Measurements from ENCODE around the gene ELK4.

ELK4 gene

GRCh38 chr1:205581321-205581980 is 50.4 kb downstream of the ELK4 start:
- no peaks in the 10 kb centered on the region for H3K36me3 ChIP-seq (ENCODE audit: control insufficient read depth, insufficient read depth, low read length)
- H3K4me3 ChIP-seq (ENCODE audit: low read length), result no peak overlapping the region
- no peaks in the 10 kb centered on the region for H3K9me3 ChIP-seq (ENCODE audit: control insufficient read depth, low read length)
- no peaks in the 10 kb centered on the region for H3K27me3 ChIP-seq (ENCODE audit: control insufficient read depth, insufficient read depth, low read length)
- H3K9ac ChIP-seq (ENCODE audit: low read length), result no peak overlapping the region
- H3K4me1 ChIP-seq (ENCODE audit: control insufficient read depth, insufficient read depth, low read length), result peaks cover 36% of the 10 kb centered on the region

GRCh38 chr1:205580923-205581180 is 51.0 kb downstream of the ELK4 start:
- Histone ChIP-seq H3K9me3 (ENCODE audit: control insufficient read depth, low read length) (no peaks in the 10 kb centered on the region), H3K36me3 (ENCODE audit: control insufficient read depth, insufficient read depth, low read length) (no peaks in the 10 kb centered on the region), H3K27me3 (ENCODE audit: control insufficient read depth, insufficient read depth, low read length) (no peaks in the 10 kb centered on the region), H3K9ac (ENCODE audit: low read length) (no peak overlapping the region), H3K4me3 (ENCODE audit: low read length) (no peak overlapping the region), H3K4me1 (ENCODE audit: control insufficient read depth, insufficient read depth, low read length) (peaks cover 40% of the 10 kb centered on the region)

GRCh38 chr1:205580140-205580922 is 51.5 kb downstream of the ELK4 start:
- no peaks in the 10 kb centered on the region for H3K9me3 ChIP-seq (ENCODE audit: control insufficient read depth, low read length)
- no peak overlapping the region for H3K9ac ChIP-seq (ENCODE audit: low read length)
- no peaks in the 10 kb centered on the region for H3K27me3 ChIP-seq (ENCODE audit: control insufficient read depth, insufficient read depth, low read length)
- H3K4me1 ChIP-seq (ENCODE audit: control insufficient read depth, insufficient read depth, low read length), result peaks cover 40% of the 10 kb centered on the region
- H3K36me3 ChIP-seq (ENCODE audit: control insufficient read depth, insufficient read depth, low read length), result no peaks in the 10 kb centered on the region
- H3K4me3 ChIP-seq (ENCODE audit: low read length), result no peak overlapping the region

GRCh38 chr1:205579711-205580110 is 52.1 kb downstream of the ELK4 start:
- Histone ChIP-seq H3K36me3 (ENCODE audit: control insufficient read depth, insufficient read depth, low read length) (no peaks in the 10 kb centered on the region), H3K9ac (ENCODE audit: low read length) (no peak overlapping the region), H3K9me3 (ENCODE audit: control insufficient read depth, low read length) (no peaks in the 10 kb centered on the region), H3K4me3 (ENCODE audit: low read length) (no peak overlapping the region), H3K4me1 (ENCODE audit: control insufficient read depth, insufficient read depth, low read length) (peaks cover 37% of the 10 kb centered on the region), H3K27me3 (ENCODE audit: control insufficient read depth, insufficient read depth, low read length) (peaks cover 4% of the 10 kb centered on the region)

DNA sequence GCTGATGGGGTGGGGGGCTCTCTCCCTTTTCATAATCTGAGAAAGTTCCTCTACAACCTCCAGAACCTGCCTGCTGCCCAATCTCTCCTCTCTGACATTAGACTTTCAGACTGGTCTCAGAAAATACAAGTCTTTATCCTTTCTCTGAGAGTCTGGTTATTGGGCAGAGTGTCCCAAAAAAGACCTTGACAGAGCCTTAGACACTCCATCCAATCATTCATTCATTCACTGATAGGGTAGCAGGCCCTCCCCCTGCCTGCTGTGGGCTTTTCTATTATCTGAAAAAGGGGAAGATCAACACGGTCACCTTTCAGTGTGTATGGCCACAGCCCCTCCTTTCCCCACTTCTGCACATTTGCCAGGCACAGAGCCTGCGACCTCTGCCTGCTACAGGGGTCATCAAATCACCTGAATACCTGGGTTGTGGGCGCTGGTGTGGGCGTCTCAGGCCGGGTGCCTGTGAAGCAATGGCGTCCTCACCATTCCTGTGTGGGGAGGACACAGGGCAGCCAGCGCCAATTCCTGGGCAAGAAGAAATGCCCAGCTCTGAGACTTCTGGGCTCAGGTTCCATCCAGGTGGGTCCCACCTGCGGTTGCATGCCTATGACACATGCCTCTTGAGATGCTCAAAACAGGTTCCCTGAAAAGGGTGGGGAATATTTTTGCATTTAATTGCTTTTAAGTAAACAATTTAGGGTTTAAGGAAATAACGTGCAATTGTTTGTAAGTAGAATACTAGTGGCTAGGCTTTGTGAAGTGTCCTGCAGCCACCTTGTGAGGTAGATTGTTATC is 52.8 kb downstream of the ELK4 start:
- no peak overlapping the region for H3K9ac ChIP-seq (ENCODE audit: low read length)
- no peak overlapping the region for H3K4me3 ChIP-seq (ENCODE audit: low read length)
- H3K27me3 ChIP-seq (ENCODE audit: control insufficient read depth, insufficient read depth, low read length), result peaks cover 4% of the 10 kb centered on the region
- peaks cover 36% of the 10 kb centered on the region for H3K4me1 ChIP-seq (ENCODE audit: control insufficient read depth, insufficient read depth, low read length)
- no peaks in the 10 kb centered on the region for H3K9me3 ChIP-seq (ENCODE audit: control insufficient read depth, low read length)
- no peaks in the 10 kb centered on the region for H3K36me3 ChIP-seq (ENCODE audit: control insufficient read depth, insufficient read depth, low read length)

DNA sequence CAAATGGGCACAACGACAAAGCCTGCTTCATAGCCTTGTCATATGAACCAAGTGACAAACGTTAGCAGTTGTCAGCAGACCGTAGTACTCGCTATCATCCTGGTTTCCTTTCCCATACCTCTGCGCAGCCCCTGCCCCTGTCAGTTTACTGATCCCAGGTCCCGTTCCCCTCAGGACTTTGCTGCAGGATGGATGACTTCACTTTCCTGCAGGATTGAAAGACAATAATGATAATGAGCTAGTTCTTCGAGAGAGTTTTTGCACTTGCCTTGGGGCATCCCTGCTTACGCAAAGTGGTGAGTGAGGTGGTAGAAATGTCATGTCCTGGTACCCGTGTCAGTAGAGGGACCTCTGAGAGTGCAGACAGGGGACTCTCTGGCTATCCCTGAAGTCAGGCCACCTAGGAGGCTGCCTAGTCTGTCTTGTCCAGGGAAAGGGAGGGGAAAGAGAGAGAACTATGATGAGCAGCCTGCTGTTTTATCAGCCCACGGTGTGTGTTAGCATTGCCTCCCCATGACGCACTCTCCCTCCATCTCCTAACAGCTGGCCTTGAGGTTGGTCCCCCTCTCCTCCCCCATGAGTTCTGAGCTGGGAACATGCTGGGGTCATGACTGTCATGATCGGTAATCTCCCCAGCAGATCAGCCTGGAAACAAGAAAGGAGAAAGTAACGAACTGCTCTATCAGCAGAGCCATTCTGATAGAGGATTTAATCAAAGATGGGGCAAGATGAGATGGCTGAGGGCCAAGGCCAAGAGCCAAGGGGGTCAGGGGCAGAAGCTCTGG is 53.7 kb downstream of the ELK4 start:
- H3K4me3 ChIP-seq (ENCODE audit: low read length), result no peak overlapping the region
- peaks cover 4% of the 10 kb centered on the region for H3K27me3 ChIP-seq (ENCODE audit: control insufficient read depth, insufficient read depth, low read length)
- no peaks in the 10 kb centered on the region for H3K36me3 ChIP-seq (ENCODE audit: control insufficient read depth, insufficient read depth, low read length)
- no peak overlapping the region for H3K9ac ChIP-seq (ENCODE audit: low read length)
- H3K4me1 ChIP-seq (ENCODE audit: control insufficient read depth, insufficient read depth, low read length), result peaks cover 33% of the 10 kb centered on the region
- no peaks in the 10 kb centered on the region for H3K9me3 ChIP-seq (ENCODE audit: control insufficient read depth, low read length)

DNA sequence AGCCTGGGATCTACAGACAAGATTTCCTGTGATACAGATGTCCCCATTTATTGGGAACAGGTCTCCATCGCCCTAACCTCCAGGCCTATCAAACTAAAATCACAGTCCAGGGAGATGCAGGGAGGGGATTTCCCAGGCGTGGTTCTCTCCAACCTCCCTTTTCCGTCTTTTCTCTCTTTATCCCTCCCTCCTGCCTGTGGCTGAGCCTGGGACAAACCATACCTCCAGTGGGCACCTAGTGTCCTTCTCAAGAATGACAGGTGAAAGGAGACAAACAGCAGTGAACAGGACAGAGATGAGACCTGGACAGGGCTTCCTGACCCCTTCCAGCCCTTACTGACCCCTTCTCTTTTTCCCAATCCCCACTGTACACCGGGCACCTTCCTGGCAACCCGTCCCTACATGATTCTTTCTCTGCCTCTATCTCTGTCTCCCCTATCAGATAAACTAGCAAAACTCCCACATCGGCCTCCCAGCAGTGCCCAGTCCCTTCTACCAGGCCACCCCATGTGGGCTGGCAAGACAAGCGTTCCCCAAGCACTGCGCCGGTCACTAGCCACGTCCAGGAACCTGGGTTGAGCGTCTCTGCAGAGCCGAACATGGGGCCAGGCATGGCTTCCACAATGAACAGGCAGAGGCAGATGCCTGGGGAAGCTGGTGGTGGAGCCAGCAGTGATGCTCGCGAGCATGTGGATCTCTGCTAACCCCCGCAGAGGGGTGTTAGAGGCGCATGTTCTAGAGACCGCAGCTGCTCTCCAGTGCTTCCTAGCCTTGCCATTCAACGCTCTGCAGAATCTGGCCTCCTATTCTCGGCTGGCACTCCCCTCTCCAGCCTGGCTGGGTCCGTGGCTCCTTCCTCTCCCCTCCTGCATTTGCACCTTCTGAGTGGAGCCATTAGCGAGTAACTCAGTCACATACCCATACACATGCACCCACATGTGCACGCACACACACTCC is 54.7 kb downstream of the ELK4 start:
- H3K9ac ChIP-seq (ENCODE audit: low read length), result no peak overlapping the region

GRCh38 chr1:205576011-205576410 is 55.8 kb downstream of the ELK4 start:
- no peak overlapping the region for H3K4me3 ChIP-seq (ENCODE audit: low read length)
- H3K36me3 ChIP-seq (ENCODE audit: control insufficient read depth, insufficient read depth, low read length), result no peaks in the 10 kb centered on the region

More for the DNA sequence above, 54.7 kb downstream of the ELK4 start:
- peaks cover 4% of the 10 kb centered on the region for H3K27me3 ChIP-seq (ENCODE audit: control insufficient read depth, insufficient read depth, low read length)
- H3K36me3 ChIP-seq (ENCODE audit: control insufficient read depth, insufficient read depth, low read length), result no peaks in the 10 kb centered on the region
- H3K9me3 ChIP-seq (ENCODE audit: control insufficient read depth, low read length), result no peaks in the 10 kb centered on the region
- no peak overlapping the region for H3K4me3 ChIP-seq (ENCODE audit: low read length)
- H3K4me1 ChIP-seq (ENCODE audit: control insufficient read depth, insufficient read depth, low read length), result peaks cover 23% of the 10 kb centered on the region

DNA sequence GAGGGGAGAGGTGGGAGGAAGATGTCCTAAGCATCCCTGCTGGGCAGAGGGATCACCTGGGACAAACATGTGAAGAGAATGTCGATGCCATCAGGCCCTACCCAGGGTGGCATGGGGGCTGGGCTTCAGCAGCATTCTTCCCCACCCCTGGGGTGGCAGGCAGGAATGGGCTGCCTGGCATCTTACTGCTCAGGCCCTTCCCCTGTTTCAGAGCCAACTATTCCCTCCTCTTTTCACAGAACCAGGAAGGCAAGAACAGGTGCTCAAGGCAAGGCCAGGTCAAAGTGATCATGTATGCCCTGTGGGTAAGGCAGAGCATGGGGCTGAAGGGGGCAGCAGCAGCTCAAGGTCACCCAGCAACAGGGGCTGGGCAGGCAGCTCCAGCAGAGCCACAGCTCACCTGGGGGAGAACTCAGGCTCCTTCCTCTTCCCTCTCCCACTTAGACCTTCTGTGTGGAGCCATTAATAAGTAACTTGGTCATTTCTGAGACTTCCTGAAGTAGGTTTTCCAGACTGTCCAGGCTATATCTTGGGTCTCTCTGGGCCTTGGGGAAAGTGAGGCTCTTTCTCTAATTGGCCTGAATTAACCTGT is 56.4 kb downstream of the ELK4 start:
- no peaks in the 10 kb centered on the region for H3K9me3 ChIP-seq (ENCODE audit: control insufficient read depth, low read length)
- H3K36me3 ChIP-seq (ENCODE audit: control insufficient read depth, insufficient read depth, low read length), result no peaks in the 10 kb centered on the region
- H3K4me3 ChIP-seq (ENCODE audit: low read length), result no peak overlapping the region
- H3K27me3 ChIP-seq (ENCODE audit: control insufficient read depth, insufficient read depth, low read length), result peaks cover 8% of the 10 kb centered on the region
- no peak overlapping the region for H3K9ac ChIP-seq (ENCODE audit: low read length)
- peaks cover 23% of the 10 kb centered on the region for H3K4me1 ChIP-seq (ENCODE audit: control insufficient read depth, insufficient read depth, low read length)

More at GRCh38 chr1:205576011-205576410, 55.8 kb downstream of the ELK4 start:
- Histone ChIP-seq H3K9me3 (ENCODE audit: control insufficient read depth, low read length) (no peaks in the 10 kb centered on the region), H3K9ac (ENCODE audit: low read length) (no peak overlapping the region), H3K4me1 (ENCODE audit: control insufficient read depth, insufficient read depth, low read length) (peaks cover 19% of the 10 kb centered on the region), H3K27me3 (ENCODE audit: control insufficient read depth, insufficient read depth, low read length) (peaks cover 4% of the 10 kb centered on the region)

DNA sequence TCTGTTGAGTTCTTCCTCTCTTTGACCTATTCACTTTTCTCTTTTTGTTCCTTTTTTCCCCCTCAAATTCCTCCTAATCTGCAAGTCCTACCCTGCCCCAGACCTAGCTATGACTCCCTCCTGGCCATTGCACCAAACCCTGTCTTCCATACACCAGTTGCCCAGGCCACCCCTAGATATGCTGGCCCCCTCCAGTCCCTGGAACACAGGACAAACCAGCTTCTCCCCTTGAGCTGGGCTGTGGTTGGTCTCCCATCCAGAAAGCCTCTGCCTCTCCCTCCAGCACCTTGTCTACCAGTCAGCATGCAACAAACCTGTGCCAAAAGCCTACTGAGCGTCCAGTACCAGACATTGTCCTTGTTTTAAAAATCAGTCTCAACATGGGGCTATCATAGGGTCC is 59.4 kb downstream of the ELK4 start:
- H3K4me1 ChIP-seq (ENCODE audit: control insufficient read depth, insufficient read depth, low read length), result peaks cover 34% of the 10 kb centered on the region
- no peak overlapping the region for H3K9ac ChIP-seq (ENCODE audit: low read length)
- no peaks in the 10 kb centered on the region for H3K36me3 ChIP-seq (ENCODE audit: control insufficient read depth, insufficient read depth, low read length)
- no peak overlapping the region for H3K4me3 ChIP-seq (ENCODE audit: low read length)
- H3K9me3 ChIP-seq (ENCODE audit: control insufficient read depth, low read length), result no peaks in the 10 kb centered on the region
- H3K27me3 ChIP-seq (ENCODE audit: control insufficient read depth, insufficient read depth, low read length), result peaks cover 30% of the 10 kb centered on the region

DNA sequence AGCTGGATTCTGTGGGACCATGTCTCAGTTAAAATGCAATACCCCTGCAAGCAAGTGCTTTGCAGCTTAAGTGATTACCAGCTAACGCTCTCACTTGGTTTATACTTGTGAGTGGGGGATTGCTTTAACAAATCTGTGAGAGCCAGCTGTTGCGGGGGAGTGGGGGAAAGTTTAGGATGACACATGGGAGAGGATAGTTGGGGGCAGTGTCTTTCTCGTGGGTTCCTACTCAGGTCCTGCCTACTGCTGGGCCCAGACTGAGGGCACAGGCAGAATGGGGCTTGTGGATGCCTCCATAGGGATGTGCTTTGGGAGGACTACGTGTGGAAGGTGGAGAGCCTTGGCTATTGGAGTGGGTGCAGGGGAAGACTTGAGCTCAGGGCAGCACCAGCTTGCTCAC is 60.1 kb downstream of the ELK4 start:
- peaks cover 30% of the 10 kb centered on the region for H3K27me3 ChIP-seq (ENCODE audit: control insufficient read depth, insufficient read depth, low read length)
- H3K9ac ChIP-seq (ENCODE audit: low read length), result no peak overlapping the region
- H3K4me3 ChIP-seq (ENCODE audit: low read length), result no peak overlapping the region
- H3K9me3 ChIP-seq (ENCODE audit: control insufficient read depth, low read length), result no peaks in the 10 kb centered on the region
- H3K4me1 ChIP-seq (ENCODE audit: control insufficient read depth, insufficient read depth, low read length), result peaks cover 36% of the 10 kb centered on the region
- H3K36me3 ChIP-seq (ENCODE audit: control insufficient read depth, insufficient read depth, low read length), result no peaks in the 10 kb centered on the region

Data from mucosa of stomach (tissue), 1 donor.